ENCODE results near the gene KCNIP3.

KCNIP3 gene

GRCh38 chr2:95314964-95315611 lies 17.9 kb downstream of the KCNIP3 start:
- no peak for DNase-seq

GRCh38 chr2:95315801-95316411 lies 18.8 kb downstream of the KCNIP3 start:
- DNase-seq: no peak

- DNase-seq: no peak
These were observed 19.4 kb downstream of the KCNIP3 start for GRCh38 chr2:95316466-95317122.

DNA sequence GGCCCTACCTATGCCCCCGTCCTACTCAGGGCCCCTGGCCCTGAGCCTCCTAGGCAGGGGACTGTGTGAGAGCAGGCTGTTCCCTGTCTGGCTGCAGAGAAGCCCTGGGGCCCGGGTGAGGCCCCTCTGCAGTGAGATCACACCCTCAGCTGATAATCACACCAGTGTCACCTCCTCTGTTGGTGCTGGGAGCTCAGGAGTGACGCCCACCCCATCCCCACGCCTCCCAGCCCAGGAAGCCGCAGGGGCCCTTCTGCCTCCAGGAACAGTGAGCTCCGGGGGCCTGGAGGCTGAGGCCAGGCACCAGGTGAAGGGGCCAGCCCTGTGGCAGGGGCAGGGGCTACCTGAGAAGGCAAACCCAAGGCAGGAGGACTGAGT lies 20.0 kb downstream of the KCNIP3 start:
- no peak for DNase-seq

- DNase-seq: no peak
These were observed 20.7 kb downstream of the KCNIP3 start for GRCh38 chr2:95317665-95318425.

GRCh38 chr2:95318431-95319220 lies 21.5 kb downstream of the KCNIP3 start:
- DNase-seq: no peak

DNA sequence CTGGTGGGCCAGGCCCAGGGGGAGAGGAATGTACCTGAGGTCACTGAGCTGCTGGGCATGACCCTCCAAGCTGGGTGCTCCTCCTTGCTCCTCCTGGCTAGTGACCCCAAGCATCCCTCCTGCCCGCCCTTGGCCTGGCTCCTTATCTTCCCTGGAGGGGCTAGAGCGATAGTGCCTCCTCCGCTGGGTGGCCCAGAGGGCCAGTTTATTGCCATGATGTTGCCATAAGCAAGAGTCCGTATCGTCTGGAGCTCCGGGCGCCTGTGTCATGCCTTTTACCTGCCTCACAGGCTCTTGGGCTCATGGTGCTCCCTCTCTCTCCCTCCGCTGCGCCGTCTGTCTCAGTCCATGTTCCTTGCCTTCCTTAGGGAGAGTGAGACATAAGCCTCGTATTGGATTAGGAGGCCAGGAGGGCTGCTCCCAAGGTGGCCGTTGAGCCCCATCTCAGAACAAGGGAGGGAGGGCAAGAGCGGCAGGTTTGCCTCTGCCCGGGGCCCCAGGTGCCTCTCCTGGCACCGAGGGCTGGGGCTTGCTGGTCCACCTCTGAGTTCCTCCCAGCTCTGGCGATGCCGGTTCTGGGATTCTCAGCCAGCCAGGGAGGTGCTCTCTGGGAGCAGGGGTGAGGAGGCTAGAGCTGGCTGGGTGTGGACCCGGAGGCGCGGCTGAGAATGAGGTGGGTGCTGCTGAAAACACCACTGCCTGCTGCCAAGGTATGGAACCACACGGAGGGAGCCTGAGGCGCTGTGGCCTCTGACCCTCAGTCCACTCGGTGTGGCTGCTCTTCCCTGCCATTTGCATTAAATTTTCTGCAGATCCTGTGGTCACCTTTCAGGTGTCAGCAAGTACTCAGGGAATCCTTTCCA lies 22.6 kb downstream of the KCNIP3 start:
- no peak for DNase-seq

DNA sequence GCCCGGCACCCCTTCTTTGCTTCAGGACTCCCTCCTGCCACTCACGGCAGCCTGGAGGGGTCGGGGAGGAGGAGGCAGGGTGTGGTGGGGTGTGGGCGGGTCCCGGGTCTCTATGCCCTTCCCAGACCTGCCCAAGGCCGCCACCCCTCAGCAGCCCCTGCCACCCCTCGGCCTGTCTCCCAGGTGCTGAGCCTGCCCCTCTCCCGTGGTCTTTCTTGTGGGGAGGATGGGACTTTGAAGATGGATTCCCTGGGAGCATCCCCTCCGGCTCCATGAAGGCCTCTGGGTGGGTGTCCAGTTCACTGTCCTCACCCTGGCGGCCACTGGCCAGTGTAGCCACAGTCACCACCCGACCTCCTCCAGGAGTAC lies 23.2 kb downstream of the KCNIP3 start:
- DNase-seq: no peak

DNA sequence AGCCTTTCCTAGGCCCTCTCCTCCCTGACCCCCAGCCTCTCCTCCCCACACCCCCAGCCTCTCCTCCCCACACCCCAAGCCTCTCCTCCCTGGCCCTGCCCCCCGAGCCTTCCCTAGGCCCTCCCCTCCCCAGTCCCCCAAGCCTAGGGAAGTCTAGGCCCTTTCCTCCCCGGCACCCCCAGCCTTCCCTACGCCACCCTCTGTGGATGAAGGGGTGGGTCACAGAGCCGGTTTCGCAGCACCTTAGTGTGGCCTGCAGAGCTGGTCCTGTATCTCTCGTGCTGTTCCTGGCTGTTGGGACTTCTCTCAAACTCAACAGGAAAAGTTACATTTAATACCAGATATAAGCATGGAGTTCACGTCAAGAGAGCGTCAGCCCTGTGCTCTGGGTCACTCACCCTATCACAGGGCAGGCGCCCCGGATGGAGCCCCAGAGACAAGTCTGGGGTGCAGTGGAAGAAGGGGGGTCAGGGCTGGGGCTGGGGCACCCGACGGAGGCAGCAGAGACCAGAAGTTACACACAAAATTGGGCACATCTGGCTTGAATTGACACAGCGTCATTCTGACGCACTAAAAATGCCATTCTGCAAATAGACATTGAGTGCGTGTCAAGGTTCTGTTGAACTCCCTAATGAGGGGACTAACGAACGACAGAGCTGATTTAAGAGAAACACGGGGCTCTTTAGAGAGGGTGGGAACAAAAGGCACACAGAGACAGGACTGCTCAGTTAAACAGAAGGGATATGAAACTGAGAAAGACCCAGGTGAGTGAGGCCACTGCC lies 24.0 kb downstream of the KCNIP3 start:
- DNase-seq: no peak

GRCh38 chr2:95323347-95324155 lies 26.4 kb downstream of the KCNIP3 start:
- DNase-seq: no peak

GRCh38 chr2:95325026-95325425 lies 27.9 kb downstream of the KCNIP3 start:
- DNase-seq: no peak

DNA sequence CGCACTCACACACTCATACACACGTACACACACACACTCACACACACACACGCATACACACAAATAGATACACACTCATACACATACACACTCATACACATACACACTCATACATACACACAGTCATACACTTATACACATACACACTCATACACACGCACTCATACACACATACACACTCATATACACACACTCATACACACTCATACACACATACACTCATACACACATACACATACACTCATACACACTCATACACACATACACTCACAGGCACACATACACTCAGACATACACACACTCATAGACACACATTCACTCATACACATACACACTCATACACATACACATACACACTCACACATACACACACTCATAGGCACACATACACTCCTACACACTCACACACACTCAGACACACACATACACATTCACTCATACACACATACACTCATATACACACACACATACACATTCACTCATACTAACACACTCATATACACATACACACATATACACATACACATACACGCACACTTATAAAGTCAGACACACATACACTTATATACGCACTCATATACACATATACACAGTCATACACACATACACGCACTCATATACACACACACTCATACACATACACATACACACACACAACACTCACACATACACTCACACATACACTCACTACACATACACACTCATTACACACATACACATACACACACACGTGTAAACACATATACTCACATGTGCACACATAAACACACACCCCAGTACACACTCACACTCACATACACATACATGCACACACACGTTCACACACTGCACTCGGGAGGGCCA lies 28.7 kb downstream of the KCNIP3 start:
- DNase-seq: no peak

DNA sequence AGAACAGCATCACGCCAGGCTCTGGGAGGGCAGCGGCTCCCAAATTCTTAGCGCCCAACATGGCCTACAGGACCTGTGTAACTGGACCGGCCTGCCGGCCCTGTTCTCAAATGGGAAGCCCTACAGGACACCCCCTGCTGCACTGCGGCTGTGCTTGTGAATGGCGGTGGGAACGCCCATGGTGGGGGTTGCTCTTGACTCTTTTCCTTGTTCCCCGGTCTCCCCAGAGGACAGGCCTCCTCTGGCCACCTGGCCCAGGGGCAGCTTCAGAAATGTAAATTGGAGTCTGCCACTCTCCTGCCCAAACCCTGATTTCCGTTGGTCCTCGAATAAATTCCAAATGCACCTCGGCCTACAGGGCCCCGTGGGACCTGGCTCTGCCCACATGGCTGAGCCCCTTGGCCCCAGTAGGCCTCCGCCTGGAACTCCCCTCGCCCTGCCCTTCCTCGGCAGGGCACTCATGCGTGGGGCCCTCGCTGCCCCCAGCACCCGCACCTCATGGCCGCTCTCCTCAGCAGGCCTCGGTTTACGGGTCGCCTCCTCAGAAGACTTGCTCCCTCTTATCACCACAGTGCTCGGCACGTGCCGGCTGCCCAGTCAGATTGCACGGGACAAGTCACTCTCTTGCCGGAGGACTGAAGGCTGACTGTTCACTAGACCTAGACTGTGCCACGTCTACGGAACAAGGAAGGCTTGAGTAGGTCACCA lies 29.4 kb downstream of the KCNIP3 start:
- DNase-seq: no peak

DNA sequence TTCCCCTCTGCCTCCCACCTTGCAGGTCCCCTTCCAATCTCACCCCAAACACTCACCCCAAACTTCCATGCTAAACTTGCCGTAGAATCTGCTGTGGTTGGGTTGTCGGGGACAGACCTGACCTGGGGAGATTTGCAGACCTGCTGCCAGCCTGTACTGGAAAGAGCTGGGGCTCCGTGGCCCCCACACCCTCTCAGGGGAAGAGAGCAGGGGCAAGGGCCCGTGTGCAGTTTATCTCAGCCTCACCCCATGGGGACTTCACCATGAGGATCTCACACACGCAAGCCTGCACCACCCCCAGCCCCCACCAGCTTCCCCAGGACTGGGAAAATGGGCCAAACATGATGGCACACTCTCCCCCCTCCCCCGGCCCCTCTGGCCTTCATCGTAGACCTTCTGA lies 30.7 kb downstream of the KCNIP3 start:
- DNase-seq: no peak

GRCh38 chr2:95328358-95329125 lies 31.4 kb downstream of the KCNIP3 start:
- DNase-seq: no peak

DNA sequence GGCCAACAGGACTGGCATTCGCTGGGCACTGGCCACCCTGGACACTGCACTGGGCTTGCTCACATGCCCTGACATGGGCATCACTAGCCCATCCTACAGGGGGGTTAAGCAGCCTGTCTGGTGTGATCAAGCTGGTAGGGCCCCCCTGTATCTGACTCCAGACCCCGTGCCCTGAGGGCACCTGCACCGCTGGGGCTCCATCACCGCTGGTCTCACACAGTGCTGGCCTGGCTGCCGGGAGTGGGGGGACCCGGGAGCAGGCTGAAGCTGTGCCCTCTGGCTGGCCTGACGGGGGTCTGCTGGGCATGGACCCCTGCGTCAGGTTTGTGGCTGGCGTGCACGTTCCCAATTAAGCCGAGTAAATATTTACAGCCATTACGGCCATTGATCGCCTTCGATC lies 32.3 kb downstream of the KCNIP3 start:
- no peak for DNase-seq

GRCh38 chr2:95329891-95330793 lies 33.0 kb downstream of the KCNIP3 start:
- DNase-seq: no peak

Data from NK-92 treated with Interleukin-12 subunit alpha and Interleukin-12 subunit beta, amount 100 ng/mL, for 24 hours (cell line).